ENCODE results near the gene PROC.

- TF ChIP-seq CTCF (IDR thresholded peaks at IDR 0.05) (no peak), POLR2A (IDR thresholded peaks at IDR 0.05) (no peak)
Measured at GRCh38 chr2:127394492-127394891, 23.7 kb upstream of the PROC start.

Measured in esophagus squamous epithelium (tissue), 4 donors.